HG03108 (cell line): ENCODE measurements around the gene ELAC2.

Experiments
- ATAC-seq: cut with Tn5 transposase; IDR thresholded peaks from one replicate; pipeline ENCODE4 v1.9.1; 2021; ENCODE audit warnings: moderate library complexity; ENCODE audit not compliant: unreplicated experiment

ELAC2 gene

GRCh38 chr17:13017655-13018459 lies at the start of gene ELAC2:
Gene ELAC2 (minus strand): TSS chr17:13018027. CDS start chr17:13017947, 80 bp downstream.
- ATAC-seq = peak; percentile 98

GRCh38 chr17:13065032-13065431 lies 47.2 kb upstream of the ELAC2 start:
- ATAC-seq = no peak

- ATAC-seq = no peak
Measured at GRCh38 chr17:13055131-13055530, 37.3 kb upstream of the ELAC2 start.

GRCh38 chr17:13054666-13055065 lies 36.8 kb upstream of the ELAC2 start:
- ATAC-seq = no peak

- no peak for ATAC-seq
Measured at GRCh38 chr17:13051915-13052314, 34.1 kb upstream of the ELAC2 start.

- no peak for ATAC-seq
Measured at GRCh38 chr17:13047011-13047606, 29.3 kb upstream of the ELAC2 start.

GRCh38 chr17:13046361-13046760 lies 28.5 kb upstream of the ELAC2 start:
- no peak for ATAC-seq

- no peak for ATAC-seq
Measured at GRCh38 chr17:13044572-13045065, 26.8 kb upstream of the ELAC2 start.

GRCh38 chr17:13038931-13039665 lies 21.3 kb upstream of the ELAC2 start:
- ATAC-seq = no peak

GRCh38 chr17:13036751-13037150 lies 18.9 kb upstream of the ELAC2 start:
- ATAC-seq = no peak

GRCh38 chr17:13035420-13035819 lies 17.6 kb upstream of the ELAC2 start:
- no peak for ATAC-seq

- ATAC-seq = no peak
Measured at GRCh38 chr17:13031718-13032350, 14.0 kb upstream of the ELAC2 start.

GRCh38 chr17:13030459-13031300 lies 12.9 kb upstream of the ELAC2 start:
- ATAC-seq = no peak

- no peak for ATAC-seq
Measured at GRCh38 chr17:13030056-13030455, 12.2 kb upstream of the ELAC2 start.

- ATAC-seq = no peak
Measured at GRCh38 chr17:13029340-13029739, 11.5 kb upstream of the ELAC2 start.

GRCh38 chr17:13027246-13027645 lies 9.4 kb upstream of the ELAC2 start:
- ATAC-seq = no peak

- no peak for ATAC-seq
Measured at GRCh38 chr17:13025687-13026086, 7.9 kb upstream of the ELAC2 start.

GRCh38 chr17:13025258-13025627 lies 7.4 kb upstream of the ELAC2 start:
- no peak for ATAC-seq

- ATAC-seq = peak; percentile 66
Measured at GRCh38 chr17:13024526-13025257, 6.9 kb upstream of the ELAC2 start.

- no peak for ATAC-seq
Measured at GRCh38 chr17:13024016-13024415, 6.2 kb upstream of the ELAC2 start.
